PFSK-1 (cell line): ENCODE results near the gene WDR33.

Experiments
- FOXP2 ChIP-seq: optimal IDR thresholded peaks from 2 replicates; pipeline ENCODE3; 2011; ENCODE audit warnings: borderline replicate concordance, control low read depth, inconsistent platforms; ENCODE audit not compliant: insufficient read depth; ENCODE audit errors: extremely low read length, extremely low read depth
- POLR2AphosphoS5 ChIP-seq: IDR thresholded peaks from 2 replicates; pipeline ENCODE4 v1.6.1; 2012; ENCODE audit warnings: low read depth, mild to moderate bottlenecking, control low read depth, low read length, moderate library complexity
- REST ChIP-seq, 2 experiments: IDR thresholded peaks; 2 replicates each; pipeline versions ENCODE4 v1.6.1 to v1.8.0; 2011 to 2012; ENCODE audit warnings: low read depth in 2 of 2, low read length in 2 of 2, control low read depth in 1 of 2, inconsistent platforms in 1 of 2, mild to moderate bottlenecking in 1 of 2, moderate library complexity in 1 of 2; ENCODE audit not compliant: insufficient read depth in 1 of 2
- SIN3A ChIP-seq: IDR thresholded peaks from 2 replicates; pipeline ENCODE4 v1.6.1; 2012; ENCODE audit warnings: mild to moderate bottlenecking, low read length, moderate library complexity, borderline replicate concordance; ENCODE audit not compliant: insufficient read depth
- TAF1 ChIP-seq: IDR thresholded peaks from 2 replicates; pipeline ENCODE4 v1.6.1; 2012; ENCODE audit warnings: low read length, control low read depth, borderline replicate concordance; ENCODE audit not compliant: insufficient read depth

The WDR33 gene

GRCh38 chr2:127783101-127783500 lies 27.9 kb downstream of the WDR33 start:
- TF ChIP-seq TAF1 (no peak), SIN3A (no peak), REST (IDR thresholded peaks at IDR 0.05; ENCODE audit: insufficient read depth in 1 of 2, low read depth in 2 of 2, low read length in 2 of 2) (no peak), FOXP2 (no peak), POLR2AphosphoS5 (no peak)

GRCh38 chr2:127778850-127779249 lies 32.1 kb downstream of the WDR33 start:
- no peak for TF ChIP-seq POLR2AphosphoS5
- no peak for TF ChIP-seq TAF1
- no peak for TF ChIP-seq FOXP2
- TF ChIP-seq SIN3A: no peak
- TF ChIP-seq REST (IDR thresholded peaks at IDR 0.05; ENCODE audit: insufficient read depth in 1 of 2, low read depth in 2 of 2, low read length in 2 of 2): no peak

GRCh38 chr2:127778447-127778846 lies 32.5 kb downstream of the WDR33 start:
- TF ChIP-seq FOXP2: no peak
- no peak for TF ChIP-seq SIN3A
- TF ChIP-seq TAF1: no peak
- no peak for TF ChIP-seq REST (IDR thresholded peaks at IDR 0.05; ENCODE audit: insufficient read depth in 1 of 2, low read depth in 2 of 2, low read length in 2 of 2)
- no peak for TF ChIP-seq POLR2AphosphoS5

- TF ChIP-seq POLR2AphosphoS5 (no peak), REST (IDR thresholded peaks at IDR 0.05; ENCODE audit: insufficient read depth in 1 of 2, low read depth in 2 of 2, low read length in 2 of 2) (no peak), TAF1 (no peak), FOXP2 (no peak), SIN3A (no peak)
These were observed 34.7 kb downstream of the WDR33 start for GRCh38 chr2:127776122-127776780.

- TF ChIP-seq SIN3A: no peak
- no peak for TF ChIP-seq REST (IDR thresholded peaks at IDR 0.05; ENCODE audit: insufficient read depth in 1 of 2, low read depth in 2 of 2, low read length in 2 of 2)
- no peak for TF ChIP-seq TAF1
- TF ChIP-seq POLR2AphosphoS5: no peak
- no peak for TF ChIP-seq FOXP2
These were observed 39.2 kb downstream of the WDR33 start for GRCh38 chr2:127771756-127772155.
